Lower lobe of right lung (tissue), 2 donors: ENCODE measurements around the gene LPIN3. TPM values are rescaled to one million over a fixed set of nuclear protein-coding genes. Genes with fewer than 3 reads are reported as not detected.

Source experiments
- ATAC-seq, 2 donors: fragments of 200-7000 bp; cut with Tn5 transposase; one replicate each; pipeline ENCODE4 v1.9.1; 2020 to 2022; ENCODE audit warnings: mild to moderate bottlenecking in 2 of 2, moderate library complexity in 2 of 2
- DNase-seq: peaks from one replicate; pipeline ENCODE4 v3.0.0-alpha.2; 2020
- H3K27ac ChIP-seq: fragments of 200-600 bp; one replicate; pipeline ENCODE4 v1.8.0; 2022
- H3K27me3 ChIP-seq: fragments of 200-600 bp; one replicate; pipeline ENCODE4 v1.8.0; 2022; ENCODE audit warnings: low read depth
- H3K36me3 ChIP-seq: fragments of 200-600 bp; one replicate; pipeline ENCODE4 v1.8.0; 2022; ENCODE audit warnings: mild to moderate bottlenecking
- H3K4me1 ChIP-seq: fragments of 200-600 bp; one replicate; pipeline ENCODE4 v1.8.0; 2022
- H3K4me3 ChIP-seq: fragments of 200-600 bp; one replicate; pipeline ENCODE4 v1.8.0; 2022; ENCODE audit warnings: mild to moderate bottlenecking
- H3K9me3 ChIP-seq: fragments of 200-600 bp; one replicate; pipeline ENCODE4 v1.8.0; 2022
- CTCF ChIP-seq: fragments of 200-600 bp; IDR thresholded peaks from one replicate; pipeline ENCODE4 v1.8.0; 2022; ENCODE audit warnings: antibody characterized with exemption, mild to moderate bottlenecking
- intact Hi-C: fragments of 100-400 bp; cut with DNase I; formaldehyde crosslinking; loops from one replicate; pipeline ENCODE4 v1.11.0; 2022
- total RNA-seq: library from RNA; stranded (reverse); fragmentation: NEBNext Ultra II Directional; extraction: Animal tissue kit (Norgen Biotek cat#: 25700); gene quantifications from one replicate; pipeline ENCODE4 v1.2.1, GENCODE V29; 2021
- donor health status: DM: no; HTN: yes; CAD: no; lungs with severe emphysema.

Gene LPIN3
- total RNA-seq, 1 donor from 2014 or later: 16.3 TPM

- Histone ChIP-seq H3K9me3 (no peaks in the 10 kb centered on the region), H3K27me3 (no peaks in the 10 kb centered on the region), H3K4me1 (peaks cover 11% of the 10 kb centered on the region), H3K4me3 (no peak overlapping the region), H3K36me3 (peaks cover 94% of the 10 kb centered on the region), H3K27ac (no peak overlapping the region)
- DNase-seq (no peak), ATAC-seq (peak; percentile 40 to 44)
- intact Hi-C loops: no loop called here
- no peak for TF ChIP-seq CTCF
Measured at GRCh38 chr20:41408156-41408794, 67.7 kb downstream of the LPIN3 start.

GRCh38 chr20:41408986-41409385 lies 68.4 kb downstream of the LPIN3 start:
- DNase-seq (no peak), ATAC-seq (no peak)
- H3K4me1 ChIP-seq: peaks cover 11% of the 10 kb centered on the region
- no peaks in the 10 kb centered on the region for H3K27me3 ChIP-seq
- no peak overlapping the region for H3K27ac ChIP-seq
- TF ChIP-seq CTCF: no peak
- H3K4me3 ChIP-seq: no peak overlapping the region
- no peaks in the 10 kb centered on the region for H3K9me3 ChIP-seq
- intact Hi-C loops: no loop called here
- H3K36me3 ChIP-seq: peaks cover 94% of the 10 kb centered on the region

Other genes with a start within 250 kb of the LPIN3 start
- 94.0 TPM for gene PLCG1, start 203.3 kb upstream of the LPIN3 start, total RNA-seq
- gene ZHX3, start 23.1 kb upstream of the LPIN3 start, total RNA-seq: 34.5 TPM
- gene EMILIN3, start 26.0 kb downstream of the LPIN3 start, total RNA-seq: 0.15 TPM